Activated CD4-positive, CD25-positive, alpha-beta regulatory T cell treated with anti-CD3 and anti-CD28 coated beads, Interleukin-2, amount 50 U/mL, for 24 hours (primary cell): ENCODE results near the gene TMEM187.

Source experiments
- ATAC-seq, 2 donors: fragments of 150-1000 bp; cut with Tn5 transposase; one replicate each; pipeline ENCODE4 v1.10.0; 2021; ENCODE audit warnings: mild to moderate bottlenecking in 1 of 2, moderate library complexity in 1 of 2

Gene TMEM187

GRCh38 chrX:153935326-153935851 lies 37.2 kb upstream of the TMEM187 start:
- peak in 1 of 2 donors; percentile 1 for ATAC-seq

- ATAC-seq = no peak
Observed at GRCh38 chrX:153937056-153937455, 35.5 kb upstream of the TMEM187 start.

- no peak for ATAC-seq
Observed at GRCh38 chrX:153938226-153938786, 34.2 kb upstream of the TMEM187 start.

GRCh38 chrX:153939573-153939972 lies 33.0 kb upstream of the TMEM187 start:
- ATAC-seq = no peak

- no peak for ATAC-seq
Observed at GRCh38 chrX:153941336-153942252, 31.0 kb upstream of the TMEM187 start.

- ATAC-seq = peak; percentile 36 to 51
Observed at GRCh38 chrX:153944140-153944799, 28.3 kb upstream of the TMEM187 start, which contains the start of gene RENBP. RENBP (minus strand) TSS chrX:153944643; CDS start chrX:153944610, 33 bp downstream.

- ATAC-seq = peak in 1 of 2 donors; percentile 10
Observed at GRCh38 chrX:153944800-153945150, 27.8 kb upstream of the TMEM187 start.

- no peak for ATAC-seq
Observed at GRCh38 chrX:153945956-153946943, 26.3 kb upstream of the TMEM187 start.

GRCh38 chrX:153947009-153947769 lies 25.4 kb upstream of the TMEM187 start:
- ATAC-seq = peak; percentile 80 to 82

- no peak for ATAC-seq
Observed at GRCh38 chrX:153948002-153948466, 24.5 kb upstream of the TMEM187 start.

GRCh38 chrX:153948847-153949805 lies 23.4 kb upstream of the TMEM187 start:
- no peak for ATAC-seq

- ATAC-seq = no peak
Observed at GRCh38 chrX:153950127-153950526, 22.4 kb upstream of the TMEM187 start.

- no peak for ATAC-seq
Observed at GRCh38 chrX:153951683-153952372, 20.7 kb upstream of the TMEM187 start.

GRCh38 chrX:153952373-153953026 lies 20.1 kb upstream of the TMEM187 start:
- no peak for ATAC-seq

- peak; percentile 69 to 71 for ATAC-seq
Observed at GRCh38 chrX:153953342-153953830, 19.2 kb upstream of the TMEM187 start.

- ATAC-seq = no peak
Observed at GRCh38 chrX:153953892-153954557, 18.5 kb upstream of the TMEM187 start.

- no peak for ATAC-seq
Observed at GRCh38 chrX:153954558-153955227, 17.9 kb upstream of the TMEM187 start.
